Effector CD4-positive, alpha-beta T cell (primary cell): ENCODE data around the gene ETV6.
"Not testable (repeated sequence)": the region's sequence is repeated elsewhere in the genome, so short reads cannot be mapped to it uniquely, and the experiment has no call there.

ENCODE experiments used
- DNase-seq: peaks from one replicate; pipeline ENCODE4 v3.0.0-alpha.2; 2020

ETV6 gene

DNA sequence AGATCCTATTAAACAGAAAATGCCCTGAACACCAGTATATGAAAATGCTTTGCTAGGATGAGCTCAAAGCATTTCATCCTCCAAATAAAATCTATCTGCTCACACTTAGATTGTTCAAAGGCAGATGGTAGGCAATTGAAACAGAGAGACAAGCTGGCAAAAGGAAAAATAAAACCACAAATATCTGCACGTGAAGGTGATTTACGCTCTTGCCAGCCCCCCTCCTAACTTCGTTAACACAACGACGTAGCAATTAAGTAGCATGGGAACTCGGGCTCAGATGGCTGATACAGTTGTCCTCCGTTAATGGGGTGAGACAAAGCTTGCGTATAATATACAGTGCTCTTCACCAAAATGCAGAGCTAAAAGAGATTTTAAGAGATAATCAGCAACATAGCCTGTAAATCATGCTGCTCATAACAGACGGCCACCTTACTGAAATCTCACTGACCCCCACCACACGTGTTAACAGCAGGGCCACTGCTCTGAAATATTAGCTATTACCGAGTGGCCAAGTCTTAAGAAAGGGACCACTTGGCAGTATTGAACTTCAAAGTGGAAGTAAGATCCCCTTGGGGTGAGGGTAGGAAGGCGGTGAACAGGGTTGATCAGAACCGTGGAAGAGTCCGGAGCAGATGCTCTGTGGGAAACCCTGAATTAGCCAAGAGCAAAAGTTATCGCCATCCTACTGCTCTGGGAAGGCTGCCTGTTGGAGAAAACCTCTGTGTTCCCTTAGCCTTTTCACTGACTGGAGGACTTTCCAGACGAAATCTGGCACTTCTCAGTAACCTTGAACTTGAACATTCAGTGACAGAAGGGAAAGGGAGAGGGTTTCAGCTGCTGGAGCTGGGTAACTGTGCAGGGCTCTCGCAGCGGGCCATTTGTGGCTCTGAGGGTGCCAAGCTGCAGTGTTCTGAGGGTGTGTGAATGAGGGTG is 23.1 kb downstream of the ETV6 start:
- no peak for DNase-seq

- no peak for DNase-seq
These were observed 24.4 kb downstream of the ETV6 start for GRCh38 chr12:11673666-11674461.

GRCh38 chr12:11674894-11675390 is 25.5 kb downstream of the ETV6 start:
- DNase-seq, result no peak

DNA sequence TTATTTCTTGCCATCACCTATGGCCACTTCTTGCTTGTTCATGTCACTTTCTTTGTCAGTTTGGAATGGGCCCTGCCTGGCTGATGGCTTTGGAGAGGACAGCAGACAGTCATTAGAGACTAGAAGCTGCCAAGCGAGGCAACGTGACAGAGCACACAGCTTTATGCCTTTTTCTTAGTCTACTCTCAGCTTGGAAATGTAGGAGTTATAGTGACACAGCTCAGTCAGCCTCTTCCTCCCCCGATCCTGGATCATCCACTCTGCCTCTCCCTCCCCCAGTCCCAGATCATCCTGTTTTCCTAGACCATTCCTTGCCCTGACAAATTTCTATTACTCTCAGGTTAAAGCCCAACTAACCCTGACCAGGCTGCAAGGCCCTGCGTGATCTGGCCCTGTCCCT is 26.6 kb downstream of the ETV6 start:
- DNase-seq, result no peak

GRCh38 chr12:11677093-11677492 is 27.6 kb downstream of the ETV6 start:
- DNase-seq, result no peak

GRCh38 chr12:11677752-11678151 is 28.3 kb downstream of the ETV6 start:
- DNase-seq, result no peak

DNA sequence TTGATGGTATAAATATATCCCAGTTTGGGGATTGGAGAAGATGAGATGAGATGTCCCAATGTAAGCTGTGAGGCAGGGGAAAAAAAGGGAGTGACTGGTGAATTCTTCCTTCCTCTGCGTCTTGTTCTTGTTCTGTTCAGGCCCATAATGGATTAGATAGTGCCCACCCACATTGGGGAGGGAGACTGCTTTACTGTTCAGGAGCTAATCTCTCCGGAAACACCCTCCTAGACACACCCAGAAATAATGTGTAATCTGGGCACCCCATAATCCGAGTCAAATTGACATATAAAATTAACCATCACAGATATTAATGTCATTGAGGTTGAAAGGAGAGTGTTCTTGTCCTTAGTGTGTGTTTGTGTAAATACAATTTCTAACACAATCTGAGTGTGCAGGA is 29.3 kb downstream of the ETV6 start:
- DNase-seq, result no peak

DNA sequence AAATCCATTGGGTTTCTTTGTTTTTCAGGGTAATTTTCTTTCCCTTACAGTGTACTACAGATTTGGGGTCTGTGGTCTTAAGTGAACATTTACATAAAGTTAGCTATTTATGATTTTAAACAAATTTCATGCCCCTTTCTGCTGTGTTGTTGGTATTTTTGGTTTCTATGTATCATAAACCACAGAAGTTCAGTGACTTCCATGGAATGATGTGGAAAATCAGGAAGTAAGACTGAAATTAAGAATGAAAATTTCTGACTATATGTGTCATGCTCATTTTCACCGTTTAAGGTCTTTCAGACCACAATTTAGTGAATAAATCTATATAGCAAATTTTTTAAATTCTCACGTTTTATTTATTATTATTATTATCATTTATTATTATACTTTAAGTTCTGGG is 31.7 kb downstream of the ETV6 start:
- no peak for DNase-seq

DNA sequence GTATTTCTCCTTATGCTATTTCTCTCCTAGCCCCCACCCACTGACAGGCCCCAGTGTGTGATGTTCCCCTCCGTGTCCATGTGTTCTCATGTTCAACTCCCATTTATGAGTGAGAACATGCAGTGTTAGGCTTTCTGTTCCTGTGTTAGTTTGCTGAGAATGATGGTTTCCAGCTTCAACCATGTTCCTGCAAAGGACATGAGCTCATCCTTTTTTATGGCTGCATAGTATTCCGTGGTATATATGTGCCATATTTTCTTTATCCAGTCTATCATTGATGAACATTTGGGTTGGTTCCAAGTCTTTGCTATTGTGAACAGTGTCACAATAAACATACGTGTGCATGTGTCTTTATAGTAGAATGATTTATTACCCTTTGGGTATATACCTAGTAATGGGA is 32.2 kb downstream of the ETV6 start:
- not testable (repeated sequence) for DNase-seq

- DNase-seq, result no peak
These were observed 34.9 kb downstream of the ETV6 start for GRCh38 chr12:11684393-11684792.

DNA sequence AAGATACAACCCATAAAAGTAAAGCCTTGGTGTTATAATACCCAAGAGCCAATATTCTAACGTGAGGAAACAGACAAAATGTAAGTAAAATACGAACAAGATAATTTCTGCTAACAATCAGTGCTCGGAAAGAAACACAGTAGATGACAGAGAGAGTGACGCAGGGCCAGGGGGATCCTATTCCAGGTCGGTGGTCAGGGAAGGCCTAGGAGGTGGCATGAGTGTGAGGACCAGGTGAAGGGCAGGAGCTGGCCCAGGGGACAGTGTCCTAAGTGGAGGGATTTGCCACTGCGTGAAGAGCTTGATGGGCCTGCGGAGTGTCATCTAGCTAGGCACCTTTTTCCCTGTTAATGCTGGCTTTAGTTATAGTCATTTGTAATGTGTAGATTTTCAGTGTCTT is 35.3 kb downstream of the ETV6 start:
- no peak for DNase-seq

DNA sequence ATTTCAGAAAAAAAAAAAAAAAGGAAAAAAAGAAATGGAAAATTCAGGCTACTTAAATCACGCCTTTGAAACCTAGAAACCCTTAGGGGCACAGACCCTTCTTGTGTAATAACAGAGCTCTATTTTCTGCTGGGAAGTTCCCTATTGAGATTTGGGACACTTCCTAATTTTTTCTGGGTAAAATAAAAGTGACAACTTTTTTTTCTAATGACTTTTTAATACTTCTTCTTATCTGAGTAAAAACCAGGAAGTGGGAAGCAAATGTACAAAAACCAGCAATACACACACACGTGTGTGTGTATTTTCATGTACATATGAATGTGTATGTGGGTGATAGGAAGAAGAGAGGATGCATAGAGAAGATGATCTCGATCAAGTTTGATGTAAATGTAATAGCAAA is 35.8 kb downstream of the ETV6 start:
- no peak for DNase-seq

DNA sequence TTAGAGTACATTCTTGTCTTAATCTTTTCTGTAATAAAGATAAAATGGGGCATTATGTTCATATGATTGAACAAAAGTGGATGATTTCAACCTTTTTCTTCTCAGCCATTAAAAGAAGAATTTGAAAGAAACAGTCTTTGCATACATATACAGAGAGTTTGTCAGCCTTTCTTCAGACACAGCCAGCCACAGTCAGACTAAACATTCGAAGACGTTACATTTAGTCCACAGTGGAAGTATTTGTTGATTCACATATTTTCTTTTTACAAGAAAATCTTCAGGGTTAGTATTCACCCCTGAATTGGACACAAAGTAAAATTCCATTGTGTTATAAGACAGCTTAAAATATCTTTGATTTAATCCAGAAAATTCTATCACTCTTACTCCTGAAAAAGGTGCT is 36.2 kb downstream of the ETV6 start:
- DNase-seq, result no peak

DNA sequence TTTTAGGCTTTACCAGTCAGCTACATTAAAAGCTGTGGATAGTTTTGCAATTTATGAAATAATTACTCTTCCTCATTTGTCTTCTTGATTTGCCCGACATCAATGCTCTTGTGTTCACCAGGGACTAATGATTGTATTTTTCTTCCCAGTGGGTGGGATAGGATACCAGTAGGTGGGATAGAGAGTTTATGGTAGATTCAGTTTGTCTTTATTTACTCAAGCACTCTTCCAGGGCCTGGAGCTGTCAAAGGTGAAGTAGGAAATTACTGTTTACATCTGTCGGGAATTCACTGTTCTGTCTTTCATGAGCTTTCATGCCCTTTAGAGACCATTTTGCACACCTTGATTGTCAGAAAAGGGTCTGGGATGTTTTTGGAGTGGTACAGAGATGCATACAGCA is 36.6 kb downstream of the ETV6 start:
- DNase-seq, result no peak

DNA sequence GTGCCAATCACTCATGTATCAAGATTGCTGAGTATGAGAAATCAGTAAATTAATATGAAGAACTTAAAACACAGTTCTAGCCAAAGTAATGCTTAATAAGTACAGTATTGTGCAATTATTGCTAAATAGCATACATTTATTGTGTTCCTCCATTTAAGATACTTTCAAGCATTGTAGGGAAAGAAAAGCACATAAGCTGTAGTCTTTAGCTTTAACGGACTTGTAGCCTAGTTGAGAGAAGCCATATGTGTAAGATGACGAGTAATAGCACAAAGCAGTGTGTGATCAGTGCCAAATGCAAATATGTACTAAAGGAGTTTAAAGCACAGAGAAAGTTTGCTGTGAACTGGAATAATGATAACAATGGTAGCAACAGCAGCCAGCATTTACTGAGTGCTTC is 38.1 kb downstream of the ETV6 start:
- DNase-seq, result no peak

DNA sequence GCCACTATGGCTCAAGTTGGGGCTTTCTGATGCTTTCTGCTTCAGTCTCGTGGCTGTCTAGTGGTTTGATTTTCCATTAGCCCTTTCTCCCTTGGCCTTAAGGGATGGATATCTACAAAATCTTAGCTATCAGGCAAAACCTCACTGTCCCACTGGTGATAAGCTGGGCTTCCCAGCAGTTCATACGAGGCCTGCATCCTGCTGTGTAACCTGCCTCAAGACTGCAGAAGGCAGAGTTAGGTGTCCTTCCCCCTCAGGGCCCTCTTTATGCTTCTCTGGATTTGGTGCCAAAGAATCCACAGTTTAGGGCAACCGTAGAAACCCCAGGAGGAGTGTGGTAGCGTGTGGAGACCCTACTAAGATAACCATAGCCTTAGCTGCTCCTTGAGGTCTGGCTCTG is 38.9 kb downstream of the ETV6 start:
- DNase-seq, result no peak

DNA sequence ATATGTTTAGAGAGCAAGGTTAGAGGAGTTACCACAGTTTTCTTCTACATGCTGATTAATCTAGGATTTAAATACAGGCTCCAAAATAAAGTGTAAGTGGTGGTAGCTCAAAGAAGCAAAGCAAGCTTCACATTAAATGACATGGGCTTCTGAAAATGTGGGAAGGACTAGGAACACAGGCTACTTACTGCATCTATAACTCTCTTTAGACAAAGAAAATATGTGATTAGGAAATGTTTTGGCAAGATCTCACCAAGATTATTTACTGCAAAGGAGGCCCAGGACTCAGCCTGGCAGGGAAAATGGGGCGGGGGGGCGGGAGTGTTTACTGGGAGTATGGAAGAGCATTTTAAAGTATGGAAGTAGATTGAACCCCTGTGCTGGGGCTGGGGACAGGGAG is 39.4 kb downstream of the ETV6 start:
- DNase-seq, result no peak

- no peak for DNase-seq
These were observed 40.2 kb downstream of the ETV6 start for GRCh38 chr12:11689591-11690186.

- DNase-seq, result no peak
These were observed 43.6 kb downstream of the ETV6 start for GRCh38 chr12:11693067-11693466.

DNA sequence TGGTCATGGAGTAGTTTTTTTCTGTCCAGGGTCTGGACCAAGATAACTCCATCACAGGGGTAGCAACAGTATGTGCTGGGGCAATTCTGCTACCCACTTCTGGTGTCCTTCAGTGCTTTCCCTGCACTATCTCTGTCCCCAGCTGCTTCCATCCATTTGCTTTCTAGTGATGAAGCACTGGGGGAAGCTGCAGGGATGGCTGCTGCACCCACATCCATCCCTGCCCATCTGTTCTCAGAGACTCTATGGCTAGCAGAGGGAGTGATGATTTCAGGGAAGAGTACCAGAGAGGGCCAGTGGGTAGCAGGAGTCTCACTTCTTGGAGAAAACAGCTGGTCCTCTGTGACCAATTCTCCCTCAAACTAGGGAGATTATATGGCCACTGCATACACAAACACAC is 44.1 kb downstream of the ETV6 start:
- no peak for DNase-seq

DNA sequence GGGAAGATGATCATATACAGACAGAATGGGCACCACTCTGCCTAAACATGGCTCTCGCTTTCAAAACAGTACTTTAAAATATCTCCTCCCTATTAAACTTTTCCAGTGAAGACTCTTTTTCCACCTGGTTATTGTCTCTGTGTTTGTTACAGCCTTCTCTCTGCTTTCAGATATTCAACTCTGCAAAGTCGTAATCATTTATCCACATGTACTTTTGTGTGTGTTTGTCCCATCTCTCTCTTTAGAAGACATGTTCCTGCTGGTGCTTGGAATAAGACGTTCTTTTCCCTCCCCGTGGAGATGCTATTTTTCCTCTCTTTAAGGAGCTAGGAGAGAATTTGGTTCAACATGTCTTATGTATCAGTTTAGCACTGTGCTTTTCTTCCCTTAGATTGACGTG is 45.1 kb downstream of the ETV6 start:
- no peak for DNase-seq

DNA sequence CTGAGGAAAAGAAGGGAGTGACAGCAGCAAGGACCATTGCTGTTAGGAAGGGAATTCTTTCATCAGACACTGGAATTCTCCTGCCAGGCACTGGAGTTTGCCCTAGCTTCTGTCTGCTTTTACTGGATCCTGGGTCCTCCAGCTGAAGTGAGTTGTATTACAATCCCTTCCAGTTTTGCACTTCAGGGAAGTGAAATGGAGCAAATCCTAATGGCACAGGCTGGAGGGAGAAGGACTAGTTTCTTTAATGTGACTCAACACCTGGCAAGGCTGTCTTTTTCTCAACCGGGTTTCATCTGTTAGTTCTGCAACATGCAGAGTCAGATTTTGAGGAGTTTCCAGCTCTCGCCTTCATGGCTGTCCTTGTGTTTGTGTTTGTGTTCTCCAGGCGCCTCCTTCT is 45.8 kb downstream of the ETV6 start:
- DNase-seq, result no peak

- no peak for DNase-seq
These were observed 46.6 kb downstream of the ETV6 start for GRCh38 chr12:11696084-11696483.

- no peak for DNase-seq
These were observed 47.7 kb downstream of the ETV6 start for GRCh38 chr12:11697131-11697530.
